HG02981 (cell line): Measurements from ENCODE around the gene EIF4H.
"Not testable (repeated sequence)": the region's sequence is repeated elsewhere in the genome, so short reads cannot be mapped to it uniquely, and the experiment has no call there.

Source experiments
- ATAC-seq: cut with Tn5 transposase; IDR thresholded peaks from one replicate; pipeline ENCODE4 v1.9.1; 2021; ENCODE audit warnings: mild to moderate bottlenecking, moderate library complexity; ENCODE audit not compliant: unreplicated experiment

Gene EIF4H

GRCh38 chr7:74173866-74174605, at the start of gene EIF4H:
EIF4H (plus strand) TSS chr7:74174356; CDS start chr7:74174384, 28 bp downstream.
- peak; percentile 81 for ATAC-seq

GRCh38 chr7:74126220-74126880, 47.8 kb upstream of the EIF4H start:
- no peak for ATAC-seq

GRCh38 chr7:74129887-74130286, 44.3 kb upstream of the EIF4H start:
- no peak for ATAC-seq

- ATAC-seq: no peak
These were observed 43.6 kb upstream of the EIF4H start for GRCh38 chr7:74130518-74130917.

- ATAC-seq: no peak
These were observed 40.0 kb upstream of the EIF4H start for GRCh38 chr7:74134117-74134620.

GRCh38 chr7:74138334-74138867, 35.8 kb upstream of the EIF4H start:
- ATAC-seq: no peak

- no peak for ATAC-seq
These were observed 35.0 kb upstream of the EIF4H start for GRCh38 chr7:74138945-74139843.

- no peak for ATAC-seq
These were observed 32.5 kb upstream of the EIF4H start for GRCh38 chr7:74141705-74142104.

GRCh38 chr7:74143383-74143782, 30.8 kb upstream of the EIF4H start:
- no peak for ATAC-seq

GRCh38 chr7:74148491-74148890, 25.7 kb upstream of the EIF4H start:
- ATAC-seq: no peak

- no peak for ATAC-seq
These were observed 25.1 kb upstream of the EIF4H start for GRCh38 chr7:74149071-74149470.

GRCh38 chr7:74149603-74150002, 24.6 kb upstream of the EIF4H start:
- ATAC-seq: no peak

- ATAC-seq: no peak
These were observed 20.4 kb upstream of the EIF4H start for GRCh38 chr7:74153736-74154135.

GRCh38 chr7:74155810-74156395, 18.3 kb upstream of the EIF4H start:
- no peak for ATAC-seq

GRCh38 chr7:74157605-74158004, 16.6 kb upstream of the EIF4H start:
- ATAC-seq: no peak

GRCh38 chr7:74164985-74165456, 9.1 kb upstream of the EIF4H start:
- no peak for ATAC-seq

- no peak for ATAC-seq
These were observed 8.1 kb upstream of the EIF4H start for GRCh38 chr7:74165867-74166593.

- not testable (repeated sequence) for ATAC-seq
These were observed 6.8 kb upstream of the EIF4H start for GRCh38 chr7:74167324-74167723.

GRCh38 chr7:74173074-74173473, 1.1 kb upstream of the EIF4H start:
- ATAC-seq: no peak

- ATAC-seq: peak; percentile 7
These were observed 678 bp upstream of the EIF4H start for GRCh38 chr7:74173491-74173865.
